Mucosa of stomach (tissue), 1 donor: ENCODE data around the gene FAAP20.

Experiments used
- H3K27me3 ChIP-seq: one replicate; pipeline ENCODE4 v1.7.0; 2013; ENCODE audit warnings: mild to moderate bottlenecking, low read length; ENCODE audit not compliant: control insufficient read depth, insufficient read depth
- H3K36me3 ChIP-seq: one replicate; pipeline ENCODE4 v1.7.0; 2013; ENCODE audit warnings: low read length; ENCODE audit not compliant: control insufficient read depth, insufficient read depth
- H3K4me1 ChIP-seq: one replicate; pipeline ENCODE4 v1.7.0; 2013; ENCODE audit warnings: mild to moderate bottlenecking, low read length; ENCODE audit not compliant: control insufficient read depth, insufficient read depth
- H3K4me3 ChIP-seq: one replicate; pipeline ENCODE4 v1.7.0; 2013; ENCODE audit warnings: low read length
- H3K9ac ChIP-seq: one replicate; pipeline ENCODE4 v1.7.0; 2013; ENCODE audit warnings: mild to moderate bottlenecking, low read length, moderate library complexity
- H3K9me3 ChIP-seq: one replicate; pipeline ENCODE4 v1.7.0; 2013; ENCODE audit warnings: mild to moderate bottlenecking, low read length, moderate library complexity; ENCODE audit not compliant: control insufficient read depth
- donor health status: Pancreatic carcinoma.

Gene FAAP20

DNA sequence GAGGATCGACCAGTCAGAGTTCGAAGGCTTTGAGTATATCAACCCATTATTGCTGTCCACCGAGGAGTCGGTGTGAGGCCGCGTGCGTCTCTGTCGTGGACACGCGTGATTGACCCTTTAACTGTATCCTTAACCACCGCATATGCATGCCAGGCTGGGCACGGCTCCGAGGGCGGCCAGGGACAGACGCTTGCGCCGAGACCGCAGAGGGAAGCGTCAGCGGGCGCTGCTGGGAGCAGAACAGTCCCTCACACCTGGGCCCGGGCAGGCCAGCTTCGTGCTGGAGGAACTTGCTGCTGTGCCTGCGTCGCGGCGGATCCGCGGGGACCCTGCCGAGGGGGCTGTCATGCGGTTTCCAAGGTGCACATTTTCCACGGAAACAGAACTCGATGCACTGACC is 9.6 kb downstream of the FAAP20 start:
- Histone ChIP-seq H3K4me3 (no peak overlapping the region), H3K9me3 (no peaks in the 10 kb centered on the region), H3K9ac (no peak overlapping the region), H3K4me1 (peaks cover 10% of the 10 kb centered on the region), H3K27me3 (no peaks in the 10 kb centered on the region), H3K36me3 (no peaks in the 10 kb centered on the region)

GRCh38 chr1:2184531-2184930 is 10.0 kb downstream of the FAAP20 start:
- no peaks in the 10 kb centered on the region for H3K27me3 ChIP-seq
- H3K36me3 ChIP-seq = no peaks in the 10 kb centered on the region

DNA sequence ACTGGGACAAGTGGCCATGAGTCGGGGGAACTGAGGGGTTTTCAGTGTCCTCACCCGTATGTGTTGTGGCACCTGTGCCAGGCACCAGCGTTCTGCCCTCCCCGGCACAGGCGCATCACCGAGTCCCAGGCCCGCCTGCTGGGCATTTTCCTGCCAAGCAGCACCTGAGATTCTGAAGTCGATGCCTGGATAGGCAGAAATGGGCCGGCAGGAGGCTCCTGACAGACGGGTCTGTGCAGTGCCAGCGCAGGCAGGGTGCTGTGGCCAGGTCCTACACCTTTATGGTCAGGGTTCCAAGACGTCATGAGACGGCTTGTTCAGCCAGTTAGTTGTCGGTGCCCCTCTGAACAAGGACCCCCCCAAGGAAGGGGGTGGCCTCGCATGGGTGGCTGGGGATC is 10.6 kb downstream of the FAAP20 start:
- Histone ChIP-seq H3K4me1 (peaks cover 6% of the 10 kb centered on the region), H3K4me3 (no peak overlapping the region), H3K9ac (no peak overlapping the region), H3K36me3 (no peaks in the 10 kb centered on the region), H3K9me3 (no peaks in the 10 kb centered on the region), H3K27me3 (no peaks in the 10 kb centered on the region)

More at GRCh38 chr1:2184531-2184930, 10.0 kb downstream of the FAAP20 start:
- Histone ChIP-seq H3K9ac (no peak overlapping the region), H3K4me3 (no peak overlapping the region), H3K9me3 (no peaks in the 10 kb centered on the region), H3K4me1 (peaks cover 6% of the 10 kb centered on the region)

- H3K9ac ChIP-seq = no peak overlapping the region
- H3K27me3 ChIP-seq = no peaks in the 10 kb centered on the region
- H3K4me1 ChIP-seq = no peaks in the 10 kb centered on the region
- no peaks in the 10 kb centered on the region for H3K9me3 ChIP-seq
- no peaks in the 10 kb centered on the region for H3K36me3 ChIP-seq
- no peak overlapping the region for H3K4me3 ChIP-seq
Observed at GRCh38 chr1:2182376-2182775, 12.2 kb downstream of the FAAP20 start.

GRCh38 chr1:2181752-2182151 is 12.8 kb downstream of the FAAP20 start:
- no peaks in the 10 kb centered on the region for H3K36me3 ChIP-seq
- no peaks in the 10 kb centered on the region for H3K27me3 ChIP-seq
- H3K9ac ChIP-seq = no peak overlapping the region
- no peak overlapping the region for H3K4me3 ChIP-seq
- no peaks in the 10 kb centered on the region for H3K9me3 ChIP-seq
- H3K4me1 ChIP-seq = no peaks in the 10 kb centered on the region

DNA sequence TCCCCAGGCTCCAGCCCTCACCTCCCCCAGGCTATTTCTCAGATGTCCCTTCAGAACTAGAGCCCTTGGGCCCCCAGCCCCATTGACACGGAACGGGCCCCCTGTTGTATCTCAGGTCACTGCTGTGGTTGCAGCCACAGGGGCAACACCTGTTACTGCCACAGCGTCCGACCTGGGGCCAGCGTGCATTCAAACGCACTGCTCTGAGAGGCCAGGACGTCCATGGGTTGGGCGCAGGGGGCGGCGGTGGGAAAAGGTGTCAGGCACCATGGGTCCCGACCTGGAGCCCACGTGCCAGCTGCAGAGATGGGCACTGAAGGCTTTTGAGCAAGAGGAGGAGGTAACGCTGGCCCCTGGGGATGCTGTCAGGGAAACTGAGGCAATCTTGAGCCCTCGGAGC is 13.3 kb downstream of the FAAP20 start:
- H3K36me3 ChIP-seq = no peaks in the 10 kb centered on the region
- H3K9ac ChIP-seq = no peak overlapping the region
- no peaks in the 10 kb centered on the region for H3K9me3 ChIP-seq
- H3K27me3 ChIP-seq = no peaks in the 10 kb centered on the region
- no peak overlapping the region for H3K4me3 ChIP-seq
- H3K4me1 ChIP-seq = no peaks in the 10 kb centered on the region

- Histone ChIP-seq H3K36me3 (no peaks in the 10 kb centered on the region), H3K27me3 (no peaks in the 10 kb centered on the region)
Observed at GRCh38 chr1:2180297-2181245, 14.0 kb downstream of the FAAP20 start.

GRCh38 chr1:2179283-2180013 is 15.1 kb downstream of the FAAP20 start:
- H3K9ac ChIP-seq = no peak overlapping the region
- no peaks in the 10 kb centered on the region for H3K27me3 ChIP-seq
- H3K36me3 ChIP-seq = no peaks in the 10 kb centered on the region

More at GRCh38 chr1:2180297-2181245, 14.0 kb downstream of the FAAP20 start:
- Histone ChIP-seq H3K4me3 (no peak overlapping the region), H3K9ac (no peak overlapping the region), H3K4me1 (no peaks in the 10 kb centered on the region), H3K9me3 (no peaks in the 10 kb centered on the region)

DNA sequence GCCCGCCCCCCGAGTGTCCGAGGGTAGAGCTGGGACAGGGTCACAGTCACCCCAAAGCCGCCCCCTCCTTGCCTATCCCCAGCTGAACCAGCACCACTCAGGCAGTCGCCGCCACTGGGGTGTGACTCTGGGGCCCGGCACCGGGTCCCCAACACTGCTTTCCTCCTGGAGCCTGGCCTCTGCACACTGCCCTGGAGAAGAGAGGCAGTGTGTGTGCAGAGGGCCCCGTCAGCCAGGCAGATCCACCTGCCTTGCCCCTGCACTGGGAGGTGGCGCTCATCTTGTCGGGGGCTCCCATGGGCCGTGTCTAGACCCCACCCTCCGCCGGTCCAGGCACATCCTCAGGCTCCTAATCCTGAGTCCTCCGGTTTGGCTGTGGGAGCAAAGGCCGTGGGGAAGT is 15.7 kb downstream of the FAAP20 start:
- Histone ChIP-seq H3K4me1 (no peaks in the 10 kb centered on the region), H3K27me3 (no peaks in the 10 kb centered on the region), H3K9ac (no peak overlapping the region), H3K36me3 (no peaks in the 10 kb centered on the region), H3K9me3 (no peaks in the 10 kb centered on the region), H3K4me3 (no peak overlapping the region)

More at GRCh38 chr1:2179283-2180013, 15.1 kb downstream of the FAAP20 start:
- Histone ChIP-seq H3K9me3 (no peaks in the 10 kb centered on the region), H3K4me3 (no peak overlapping the region), H3K4me1 (no peaks in the 10 kb centered on the region)

GRCh38 chr1:2177946-2178538 is 16.5 kb downstream of the FAAP20 start:
- no peaks in the 10 kb centered on the region for H3K27me3 ChIP-seq
- no peak overlapping the region for H3K9ac ChIP-seq
- H3K4me3 ChIP-seq = no peak overlapping the region
- H3K4me1 ChIP-seq = no peaks in the 10 kb centered on the region
- no peaks in the 10 kb centered on the region for H3K9me3 ChIP-seq
- H3K36me3 ChIP-seq = no peaks in the 10 kb centered on the region

DNA sequence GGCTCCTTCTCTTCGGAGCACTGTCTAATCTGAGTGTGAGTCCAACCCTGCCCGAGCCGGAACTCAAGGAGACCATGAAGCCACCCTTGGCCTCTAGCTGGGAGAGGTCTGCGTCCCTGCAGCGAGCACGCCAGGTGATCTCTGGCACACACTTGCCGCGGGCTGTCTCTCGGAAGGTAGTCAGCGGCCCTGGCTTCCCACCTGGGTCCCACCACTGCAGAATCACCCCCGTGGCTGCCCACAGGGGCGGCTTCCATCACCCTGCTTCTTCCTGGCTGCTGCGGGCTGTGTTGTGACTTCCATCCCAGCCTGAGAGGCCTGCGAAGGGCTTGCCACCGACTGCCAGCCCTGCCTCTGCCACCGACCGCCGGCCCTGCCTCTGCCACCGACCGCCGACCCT is 17.0 kb downstream of the FAAP20 start:
- Histone ChIP-seq H3K27me3 (no peaks in the 10 kb centered on the region), H3K36me3 (no peaks in the 10 kb centered on the region), H3K9me3 (no peaks in the 10 kb centered on the region), H3K4me1 (no peaks in the 10 kb centered on the region), H3K4me3 (no peak overlapping the region), H3K9ac (no peak overlapping the region)

- Histone ChIP-seq H3K27me3 (no peaks in the 10 kb centered on the region), H3K9ac (no peak overlapping the region), H3K9me3 (no peaks in the 10 kb centered on the region), H3K4me3 (no peak overlapping the region), H3K36me3 (no peaks in the 10 kb centered on the region), H3K4me1 (no peaks in the 10 kb centered on the region)
Observed at GRCh38 chr1:2176615-2177014, 18.0 kb downstream of the FAAP20 start.
